GM18502 (cell line): ENCODE data around the gene SCNM1.

Experiments used
- ATAC-seq: cut with Tn5 transposase; IDR thresholded peaks from one replicate; pipeline ENCODE4 v1.9.1; 2021; ENCODE audit warnings: mild to moderate bottlenecking; ENCODE audit not compliant: unreplicated experiment, poor library complexity

Gene SCNM1, protein sequence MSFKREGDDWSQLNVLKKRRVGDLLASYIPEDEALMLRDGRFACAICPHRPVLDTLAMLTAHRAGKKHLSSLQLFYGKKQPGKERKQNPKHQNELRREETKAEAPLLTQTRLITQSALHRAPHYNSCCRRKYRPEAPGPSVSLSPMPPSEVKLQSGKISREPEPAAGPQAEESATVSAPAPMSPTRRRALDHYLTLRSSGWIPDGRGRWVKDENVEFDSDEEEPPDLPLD

DNA sequence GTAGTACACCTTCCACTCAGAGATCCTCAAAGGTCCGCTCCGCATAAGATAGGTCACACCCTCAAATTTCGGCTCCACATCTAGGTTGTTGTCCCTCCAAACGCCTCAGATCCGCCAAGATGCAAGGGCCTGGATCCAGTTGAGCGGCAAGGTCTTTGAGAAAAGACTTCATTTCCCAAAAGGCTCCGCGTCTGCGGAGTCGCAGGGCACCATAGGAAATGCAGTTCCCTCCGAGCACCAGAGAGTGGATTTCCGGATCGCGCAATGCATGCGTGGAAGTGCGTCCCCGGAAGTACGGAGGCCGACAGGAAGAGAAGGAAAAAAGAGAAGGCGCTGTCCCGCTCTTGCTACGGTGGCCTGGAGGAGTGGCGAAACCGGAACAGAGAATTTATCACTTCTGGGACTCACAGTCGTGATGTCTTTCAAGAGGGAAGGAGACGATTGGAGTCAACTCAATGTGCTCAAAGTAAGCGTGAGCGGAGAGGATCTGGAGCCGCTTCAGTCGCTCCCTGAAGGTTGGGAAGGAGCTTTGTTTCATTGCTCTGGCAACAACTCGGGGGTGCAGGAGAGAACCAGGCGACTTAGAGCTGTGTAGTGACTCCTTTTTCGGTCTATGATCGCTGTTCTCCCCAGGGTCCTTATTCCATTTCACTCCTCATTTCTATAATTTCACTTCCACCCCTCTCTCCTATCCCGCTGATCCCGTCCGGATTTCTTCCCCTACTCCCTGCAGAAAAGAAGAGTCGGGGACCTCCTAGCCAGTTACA lies at the start of gene SCNM1, which contains the start of gene LYSMD1:
Gene SCNM1, plus strand, starts transcription at position 407 of the 767 bp plus-strand sequence. Its CDS starts 9 bp downstream, at position 416.
Gene LYSMD1, minus strand, starts transcription at position 165 of the 767 bp plus-strand sequence. CDS start 644 bp downstream, outside the sequence.
- ATAC-seq = peak; percentile 89

DNA sequence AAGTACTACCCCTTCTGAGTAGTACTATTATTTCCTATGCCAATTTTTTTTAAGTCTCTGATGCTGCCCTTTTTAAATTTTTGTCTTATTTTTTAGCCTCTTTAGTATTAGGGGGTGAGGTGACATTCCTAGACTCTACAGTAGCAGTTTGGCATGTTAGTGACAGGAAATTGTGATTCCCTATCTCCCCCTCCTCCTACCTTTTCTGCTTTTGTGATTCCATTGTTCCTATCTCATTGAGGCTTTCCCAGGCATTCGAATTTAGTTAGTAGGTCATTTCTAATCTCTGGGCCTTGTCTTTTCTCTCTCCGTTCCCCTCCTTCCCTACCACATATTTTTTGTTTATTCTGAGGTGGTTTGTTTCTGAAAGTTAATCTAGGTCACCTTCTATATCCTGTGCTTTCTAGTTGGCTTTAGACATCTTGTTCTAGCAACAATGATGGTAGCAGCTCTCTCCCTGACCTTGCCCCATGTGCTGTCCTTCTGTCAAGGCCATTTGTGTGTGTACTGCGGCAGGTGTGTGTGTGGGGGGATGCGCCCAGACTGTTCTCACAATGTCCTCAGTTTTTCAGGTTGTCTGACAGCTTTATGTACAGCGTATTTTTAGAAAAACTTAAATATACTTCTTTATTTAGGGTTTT lies 41.1 kb upstream of the SCNM1 start:
- ATAC-seq = no peak

DNA sequence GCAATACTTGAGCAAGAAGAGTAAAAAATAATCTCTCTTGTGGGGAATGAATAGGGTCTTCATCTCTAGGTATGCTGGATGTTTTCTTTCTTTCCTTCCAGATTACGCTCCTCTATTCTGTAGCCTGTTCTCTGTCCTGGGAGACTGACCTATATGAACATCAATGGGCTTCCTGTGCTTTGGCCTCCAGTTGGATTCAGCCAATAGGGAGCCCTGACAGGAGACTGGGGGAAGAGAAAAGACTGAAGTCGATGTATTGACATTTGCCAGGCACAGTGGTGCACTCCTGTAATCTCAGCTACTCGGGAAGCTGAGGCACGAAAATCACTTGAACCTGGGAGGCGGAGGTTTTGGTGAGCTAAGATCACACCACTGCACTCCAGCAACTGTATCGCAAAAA lies 37.1 kb upstream of the SCNM1 start:
- no peak for ATAC-seq

GRCh38 chr1:151130987-151131586 lies 34.9 kb upstream of the SCNM1 start:
- ATAC-seq = no peak

DNA sequence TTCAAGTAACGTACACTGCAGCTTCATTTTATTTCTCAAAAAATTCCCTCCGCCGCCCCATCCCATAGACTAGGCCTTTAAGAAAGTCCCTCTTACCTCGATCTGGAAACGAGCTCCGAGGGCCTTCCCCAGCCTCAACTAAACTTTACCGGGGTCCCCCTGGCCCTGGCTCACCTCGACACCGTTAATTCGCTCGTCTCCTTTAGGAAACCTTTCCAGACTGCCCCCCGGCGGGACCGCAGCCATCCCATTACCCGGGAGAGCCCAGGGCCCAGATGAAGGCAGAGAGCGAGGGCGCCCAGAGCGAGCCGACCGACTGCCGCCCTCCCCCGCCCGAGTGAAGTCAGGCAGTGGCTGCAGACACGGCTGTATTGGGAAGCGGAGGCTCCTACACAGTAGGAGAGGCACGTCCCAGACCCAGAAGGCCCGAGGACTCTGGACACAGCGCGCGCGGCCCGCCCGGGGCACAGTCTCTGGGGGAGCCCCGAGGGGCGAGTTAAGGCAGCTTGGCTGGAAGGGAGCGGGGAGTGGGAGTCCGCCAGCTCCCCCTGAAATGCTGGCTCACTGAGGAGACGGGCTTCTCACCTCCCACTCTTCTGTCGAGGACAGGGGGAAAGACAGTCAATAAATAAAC lies 34.1 kb upstream of the SCNM1 start:
- no peak for ATAC-seq

DNA sequence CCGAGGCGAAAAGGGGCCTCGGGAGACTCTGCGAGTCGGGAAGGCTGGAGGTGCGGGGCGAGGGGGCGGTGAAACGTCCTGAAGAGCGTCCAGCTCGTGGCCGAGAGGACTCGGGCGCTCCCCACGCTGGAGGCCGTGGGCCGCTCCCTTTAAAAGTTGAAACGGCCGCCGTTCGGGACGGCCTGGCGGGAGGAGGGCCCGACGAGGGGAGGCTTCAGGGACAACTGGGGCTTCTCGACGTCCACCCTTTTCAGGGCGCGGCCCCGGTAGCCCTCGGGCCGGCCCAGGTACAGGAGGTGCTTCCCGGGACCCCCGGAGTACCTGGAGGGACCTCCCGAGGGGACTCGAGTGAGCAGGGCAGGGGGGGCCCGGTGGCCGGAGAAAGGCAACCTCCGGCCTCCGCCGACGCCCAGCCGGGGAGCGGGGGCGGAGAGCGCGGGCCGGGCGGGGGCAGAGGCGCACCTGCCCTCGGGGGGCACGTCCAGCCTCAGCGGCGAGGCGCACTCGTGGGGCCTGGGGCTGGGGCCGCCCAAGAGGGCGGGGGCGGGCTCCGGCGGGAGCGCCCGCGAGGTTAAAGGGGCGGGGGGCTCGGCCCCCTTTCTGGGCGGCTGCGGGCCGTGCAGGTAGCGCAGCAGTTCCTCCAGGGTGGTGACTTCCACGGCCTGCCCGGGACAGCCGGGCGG lies 33.5 kb upstream of the SCNM1 start:
- ATAC-seq = no peak

GRCh38 chr1:151133018-151133806 lies 32.7 kb upstream of the SCNM1 start:
- no peak for ATAC-seq

GRCh38 chr1:151134396-151134795 lies 31.5 kb upstream of the SCNM1 start:
- ATAC-seq = no peak

GRCh38 chr1:151134991-151135390 lies 31.0 kb upstream of the SCNM1 start:
- no peak for ATAC-seq

DNA sequence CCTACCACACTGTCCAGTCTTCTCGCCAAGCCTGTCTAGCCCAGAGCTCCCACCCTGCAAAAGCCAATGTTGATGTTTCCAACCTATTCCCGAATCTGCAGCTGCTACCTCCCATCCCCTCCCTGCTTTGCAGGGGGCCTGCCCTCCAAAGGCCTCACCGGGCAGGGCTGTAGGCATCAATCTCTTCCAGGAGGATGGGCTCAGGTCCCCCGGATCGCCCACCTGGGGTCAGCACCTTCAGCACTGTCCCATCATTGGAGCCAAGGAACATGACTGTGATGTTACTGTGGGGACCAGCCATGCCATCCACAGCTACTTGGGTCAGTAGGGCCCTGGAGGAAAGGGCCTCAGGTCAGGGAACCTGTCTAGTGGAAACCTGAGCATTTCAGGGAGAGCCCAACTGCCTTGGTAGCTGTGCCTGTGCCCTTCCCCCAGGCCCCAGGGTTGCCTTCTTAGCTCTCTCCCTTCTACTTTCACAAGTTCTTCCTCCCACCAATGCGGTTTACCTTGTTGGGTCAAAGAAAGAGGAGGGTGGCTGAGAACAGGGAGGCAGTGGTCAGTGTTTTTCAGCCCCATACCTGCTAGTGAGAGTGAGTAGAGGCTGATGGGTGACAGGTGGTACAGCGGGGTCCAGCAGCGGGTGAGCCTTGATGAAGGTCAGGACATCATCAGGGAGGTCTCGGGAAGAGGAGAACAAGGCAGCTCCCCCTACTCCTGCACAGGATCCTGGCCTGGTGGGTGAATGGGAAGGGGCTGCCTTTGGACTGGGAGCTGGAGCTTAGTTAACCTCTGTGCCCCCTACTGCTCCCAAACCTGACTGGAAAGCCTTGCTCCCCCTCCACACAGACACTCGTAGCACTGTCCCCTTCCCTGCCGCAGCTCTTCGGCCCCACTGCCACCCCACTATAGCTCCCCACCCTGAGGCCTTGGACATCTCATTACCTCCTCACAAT lies 30.2 kb upstream of the SCNM1 start:
- ATAC-seq = no peak

DNA sequence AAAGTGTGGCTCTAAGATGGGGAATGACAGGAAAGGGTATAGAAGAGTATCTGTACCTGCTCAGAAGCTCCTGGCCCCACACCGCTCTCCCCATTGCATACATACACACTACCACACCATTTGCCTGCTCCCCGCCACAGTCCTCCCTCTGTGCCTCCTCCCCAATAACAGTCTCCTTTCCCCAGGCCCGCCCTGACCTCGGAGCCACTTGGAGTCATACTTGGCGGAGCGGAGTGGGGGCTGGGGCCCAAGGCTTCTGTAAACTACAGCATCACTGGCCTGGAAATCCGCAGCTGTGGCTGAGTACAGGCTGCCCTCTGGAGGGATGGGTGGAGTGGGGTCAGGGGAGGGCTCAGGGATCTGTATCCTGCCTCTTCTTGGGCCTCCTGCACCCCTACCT lies 28.2 kb upstream of the SCNM1 start:
- no peak for ATAC-seq

DNA sequence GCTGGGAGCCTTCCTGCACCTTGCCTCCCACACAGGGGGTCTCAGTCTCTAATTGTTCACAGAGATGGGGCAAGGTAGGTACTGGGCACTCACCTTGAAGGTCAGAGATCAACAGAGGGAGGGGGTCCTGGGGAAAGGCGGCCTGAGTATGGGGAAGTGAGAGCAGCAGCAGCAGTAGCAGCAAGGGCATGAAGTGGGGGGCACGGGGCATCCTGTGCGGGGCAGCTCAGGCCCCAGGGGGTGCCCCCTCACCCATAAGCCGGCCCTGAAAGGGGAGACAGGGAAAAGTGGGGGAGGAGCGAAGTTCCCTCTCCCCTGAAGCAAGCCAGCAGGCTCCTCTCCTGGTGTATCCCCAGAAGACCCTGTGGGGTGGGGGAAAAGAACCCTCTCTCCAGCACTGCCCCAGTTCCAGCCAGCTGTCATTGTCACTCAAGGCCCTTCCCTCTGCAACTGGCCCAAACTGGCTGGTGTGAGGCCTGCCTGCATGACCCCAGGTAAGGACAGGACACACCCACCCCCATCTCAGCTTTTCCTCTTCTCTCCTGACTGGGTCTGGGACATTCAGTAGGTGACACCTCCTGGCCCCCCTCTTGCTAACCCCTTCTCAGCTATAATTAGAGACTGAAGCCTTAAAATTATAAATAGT lies 23.4 kb upstream of the SCNM1 start:
- ATAC-seq = no peak

DNA sequence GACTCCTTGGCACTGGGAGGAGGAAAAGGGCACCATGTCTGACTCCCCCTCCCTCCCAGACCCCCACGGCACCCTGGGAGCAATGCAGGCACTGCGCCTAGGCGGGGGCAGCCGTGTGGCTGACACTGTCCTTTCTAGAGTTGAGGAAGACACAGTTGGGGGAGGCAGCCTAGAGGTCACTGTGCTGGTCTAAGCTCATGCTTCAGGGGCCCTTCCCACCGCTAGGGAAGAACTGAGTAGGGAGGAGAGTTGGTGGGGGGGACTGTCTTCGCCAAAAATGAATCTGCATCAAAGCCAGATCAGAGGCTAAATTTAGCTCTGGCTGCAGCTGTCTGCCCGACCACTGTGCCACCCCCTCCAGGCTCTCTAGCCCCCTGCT lies 22.9 kb upstream of the SCNM1 start:
- no peak for ATAC-seq

GRCh38 chr1:151143986-151144385 lies 22.0 kb upstream of the SCNM1 start:
- ATAC-seq = no peak

GRCh38 chr1:151144474-151145303 lies 21.3 kb upstream of the SCNM1 start:
- ATAC-seq = no peak

DNA sequence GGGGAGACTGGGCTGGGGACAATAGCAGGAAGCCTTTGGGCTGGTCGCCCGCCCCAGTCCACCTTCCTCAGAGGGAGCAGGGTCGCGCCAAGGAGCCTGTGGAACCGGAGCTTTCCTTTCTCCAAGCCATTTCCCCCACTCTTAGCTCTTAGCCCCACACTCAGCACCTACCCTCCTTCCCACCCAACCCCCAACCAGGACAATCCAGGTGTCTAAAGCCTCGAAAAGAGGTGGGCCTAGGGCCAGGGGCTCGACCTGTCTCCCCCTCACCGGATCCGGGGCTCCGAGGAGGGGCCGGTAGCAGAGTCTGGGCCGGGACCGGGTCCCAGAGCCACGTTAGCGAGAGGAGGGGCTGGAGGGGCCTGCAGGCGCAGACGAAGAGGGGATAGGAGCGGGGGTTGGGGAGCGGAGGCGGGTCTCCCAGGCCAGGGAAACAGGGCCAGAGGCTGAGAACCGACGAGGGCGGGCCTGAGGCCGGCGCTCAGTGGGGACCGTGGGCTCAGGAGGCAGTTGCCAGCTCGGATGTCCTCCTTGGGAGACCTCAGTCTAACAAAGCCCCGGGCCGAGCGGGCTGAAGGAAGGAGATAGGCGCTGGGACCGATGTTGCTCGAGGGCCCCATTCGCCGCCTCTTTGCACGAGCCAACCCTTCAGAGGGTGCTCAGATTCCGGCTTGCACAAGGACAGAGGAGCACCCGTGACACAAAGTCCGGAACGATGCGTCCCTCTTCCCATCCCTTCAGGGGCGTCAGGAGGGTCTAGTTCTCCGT lies 20.5 kb upstream of the SCNM1 start:
- ATAC-seq = no peak
